Activated T-helper 9 cell treated with anti-CD3 and anti-CD28 coated beads, Interleukin-2, amount 50 U/mL, for 16 hours (primary cell): ENCODE results near the gene PET100.

ENCODE experiments used
- DNase-seq: peaks from one replicate; pipeline ENCODE4 v3.0.0-alpha.2; 2020; ENCODE audit warnings: low read depth

Gene PET100

GRCh38 chr19:7629347-7630054, at the start of gene PET100, which contains the start of gene XAB2:
PET100 (plus strand) TSS chr19:7629793; CDS start chr19:7629834, 41 bp downstream.
XAB2 (minus strand) TSS chr19:7629545; CDS start chr19:7629527, 18 bp downstream.
- DNase-seq, result peak; percentile 88

- no peak for DNase-seq
Measured at GRCh38 chr19:7582446-7582845, 47.1 kb upstream of the PET100 start.

- no peak for DNase-seq
Measured at GRCh38 chr19:7589822-7590221, 39.8 kb upstream of the PET100 start.

- DNase-seq, result no peak
Measured at GRCh38 chr19:7590256-7590655, 39.3 kb upstream of the PET100 start.

GRCh38 chr19:7595466-7596133, 34.0 kb upstream of the PET100 start, which contains the start of gene CAMSAP3:
CAMSAP3 (plus strand) TSS chr19:7595863; CDS start chr19:7596003, 140 bp downstream.
- peak; percentile 24 for DNase-seq

GRCh38 chr19:7596211-7596937, 33.2 kb upstream of the PET100 start:
- DNase-seq, result no peak

GRCh38 chr19:7597689-7598088, 31.9 kb upstream of the PET100 start:
- no peak for DNase-seq

GRCh38 chr19:7598180-7598579, 31.4 kb upstream of the PET100 start:
- DNase-seq, result no peak

- DNase-seq, result no peak
Measured at GRCh38 chr19:7600721-7601120, 28.9 kb upstream of the PET100 start.

GRCh38 chr19:7602240-7602934, 27.2 kb upstream of the PET100 start:
- no peak for DNase-seq

- DNase-seq, result no peak
Measured at GRCh38 chr19:7602935-7603497, 26.6 kb upstream of the PET100 start.

- no peak for DNase-seq
Measured at GRCh38 chr19:7603919-7604318, 25.7 kb upstream of the PET100 start.

GRCh38 chr19:7605490-7606222, 23.9 kb upstream of the PET100 start:
- no peak for DNase-seq

GRCh38 chr19:7606289-7606688, 23.3 kb upstream of the PET100 start:
- no peak for DNase-seq

- no peak for DNase-seq
Measured at GRCh38 chr19:7607212-7607873, 22.2 kb upstream of the PET100 start.

- no peak for DNase-seq
Measured at GRCh38 chr19:7607874-7608560, 21.6 kb upstream of the PET100 start.

GRCh38 chr19:7610491-7611240, 18.9 kb upstream of the PET100 start:
- DNase-seq, result no peak

GRCh38 chr19:7611541-7612279, 17.9 kb upstream of the PET100 start:
- no peak for DNase-seq
